Chondrocyte (in vitro differentiated cells): ENCODE measurements around the gene CCDC112. TPM values are rescaled to one million over a fixed set of nuclear protein-coding genes. Genes with fewer than 3 reads are reported as not detected.

Experiments
- DNase-seq: peaks from one replicate; pipeline ENCODE4 v3.0.0; 2021; ENCODE audit warnings: mixed read lengths, low spot score
- H3K27ac Mint-ChIP-seq: one replicate; pipeline ENCODE4 v1.8.0; 2021; ENCODE audit warnings: mild to moderate bottlenecking, moderate library complexity, mixed read lengths; ENCODE audit not compliant: unreplicated experiment
- H3K27me3 Mint-ChIP-seq: 2 replicates; pipeline ENCODE4 v1.8.0; 2021; ENCODE audit warnings: low read depth, mixed read lengths
- H3K36me3 Mint-ChIP-seq: 2 replicates; pipeline ENCODE4 v1.8.0; 2021; ENCODE audit warnings: low read depth, mixed read lengths
- H3K4me1 Mint-ChIP-seq: 2 replicates; pipeline ENCODE4 v1.8.0; 2021; ENCODE audit warnings: low read depth, mild to moderate bottlenecking, mixed read lengths
- H3K4me3 Mint-ChIP-seq: one replicate; pipeline ENCODE4 v1.8.0; 2021; ENCODE audit warnings: mild to moderate bottlenecking, moderate library complexity, mixed read lengths; ENCODE audit not compliant: unreplicated experiment
- H3K9me3 Mint-ChIP-seq: 2 replicates; pipeline ENCODE4 v1.8.0; 2021; ENCODE audit warnings: low read depth, mixed read lengths
- total RNA-seq: library from RNA; stranded (reverse); gene quantifications from 3 replicates; pipeline ENCODE4 v1.2.1, GENCODE V29; 2021
- TF ChIP-seq, protein P1 (sequence below): fragments of 200-600 bp; sonication (generic); IDR thresholded peaks from 2 replicates; pipeline ENCODE4 v1.5.0; 2021; ENCODE audit warnings: antibody characterized with exemption, mild to moderate bottlenecking, moderate library complexity

The CCDC112 gene
- total RNA-seq, 1 donor from 2014 or later: 9.2 TPM

DNA sequence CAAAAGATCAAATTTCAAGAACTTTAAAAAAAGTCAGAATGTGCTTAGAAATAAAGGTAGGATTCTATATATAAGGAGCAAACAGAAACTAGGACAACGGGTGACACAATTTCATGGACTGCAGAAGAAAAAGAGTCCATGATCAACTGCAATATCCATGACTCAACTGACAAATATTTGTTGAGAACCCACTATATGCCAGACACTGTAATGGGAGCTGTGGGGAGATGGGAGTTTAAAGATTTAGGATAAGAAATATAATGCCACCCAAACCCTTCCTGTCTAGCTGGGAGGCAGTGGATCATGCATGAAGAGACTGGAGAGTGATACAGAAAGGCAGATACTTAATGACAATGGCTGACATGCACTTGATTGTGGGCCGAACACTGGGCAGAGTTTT is 27.6 kb upstream of the CCDC112 start:
- TF ChIP-seq, protein P1, sequence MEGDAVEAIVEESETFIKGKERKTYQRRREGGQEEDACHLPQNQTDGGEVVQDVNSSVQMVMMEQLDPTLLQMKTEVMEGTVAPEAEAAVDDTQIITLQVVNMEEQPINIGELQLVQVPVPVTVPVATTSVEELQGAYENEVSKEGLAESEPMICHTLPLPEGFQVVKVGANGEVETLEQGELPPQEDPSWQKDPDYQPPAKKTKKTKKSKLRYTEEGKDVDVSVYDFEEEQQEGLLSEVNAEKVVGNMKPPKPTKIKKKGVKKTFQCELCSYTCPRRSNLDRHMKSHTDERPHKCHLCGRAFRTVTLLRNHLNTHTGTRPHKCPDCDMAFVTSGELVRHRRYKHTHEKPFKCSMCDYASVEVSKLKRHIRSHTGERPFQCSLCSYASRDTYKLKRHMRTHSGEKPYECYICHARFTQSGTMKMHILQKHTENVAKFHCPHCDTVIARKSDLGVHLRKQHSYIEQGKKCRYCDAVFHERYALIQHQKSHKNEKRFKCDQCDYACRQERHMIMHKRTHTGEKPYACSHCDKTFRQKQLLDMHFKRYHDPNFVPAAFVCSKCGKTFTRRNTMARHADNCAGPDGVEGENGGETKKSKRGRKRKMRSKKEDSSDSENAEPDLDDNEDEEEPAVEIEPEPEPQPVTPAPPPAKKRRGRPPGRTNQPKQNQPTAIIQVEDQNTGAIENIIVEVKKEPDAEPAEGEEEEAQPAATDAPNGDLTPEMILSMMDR: no peak
- Mint-ChIP-seq H3K4me1 (no peaks in the 10 kb centered on the region), H3K27me3 (peaks cover 24% of the 10 kb centered on the region), H3K27ac (no peak overlapping the region), H3K4me3 (no peak overlapping the region), H3K9me3 (peaks cover 8% of the 10 kb centered on the region), H3K36me3 (no peaks in the 10 kb centered on the region)
- DNase-seq: no peak

DNA sequence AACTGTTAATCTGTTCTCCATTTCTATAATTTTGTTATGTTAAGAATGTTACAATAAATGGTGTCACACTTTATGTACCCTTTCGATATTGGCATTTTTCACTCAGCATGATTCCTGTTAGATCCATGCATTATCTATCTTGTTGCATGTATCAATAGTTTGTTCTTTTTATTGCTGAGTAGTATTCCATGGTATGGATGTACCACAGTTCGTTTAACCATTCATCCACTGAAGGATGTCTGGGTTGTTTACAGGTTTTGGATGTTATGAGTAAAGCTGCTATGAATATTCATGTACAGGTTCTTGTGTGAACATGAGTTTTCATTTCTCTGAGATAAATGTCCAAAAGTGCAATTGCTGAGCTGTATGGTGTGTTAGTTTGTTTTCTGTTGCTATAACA is 26.3 kb upstream of the CCDC112 start:
- H3K4me1 Mint-ChIP-seq: no peaks in the 10 kb centered on the region
- H3K36me3 Mint-ChIP-seq: no peaks in the 10 kb centered on the region
- TF ChIP-seq, protein P1: no peak
- H3K27ac Mint-ChIP-seq: no peak overlapping the region
- peaks cover 8% of the 10 kb centered on the region for H3K9me3 Mint-ChIP-seq
- no peak for DNase-seq
- peaks cover 21% of the 10 kb centered on the region for H3K27me3 Mint-ChIP-seq
- no peak overlapping the region for H3K4me3 Mint-ChIP-seq

DNA sequence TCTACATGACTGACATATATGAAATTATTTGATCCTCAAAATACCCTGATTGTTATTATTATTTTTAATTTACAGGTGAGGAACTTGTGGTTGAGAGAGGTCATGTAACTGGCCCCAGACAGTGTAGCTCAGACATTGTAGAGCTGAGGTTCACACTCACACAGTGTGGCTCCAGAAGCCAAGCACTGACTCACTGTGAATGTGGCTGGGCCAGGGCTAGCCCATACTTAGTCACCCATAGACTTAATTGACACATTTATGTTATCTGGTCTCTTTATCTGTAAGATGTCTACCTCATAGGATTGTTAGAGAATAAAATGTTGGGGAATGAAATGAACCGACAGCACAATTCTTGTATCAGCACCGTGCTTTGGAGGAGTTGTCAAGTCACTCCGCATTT is 24.9 kb upstream of the CCDC112 start:
- H3K27me3 Mint-ChIP-seq: peaks cover 26% of the 10 kb centered on the region
- TF ChIP-seq, protein P1: no peak
- DNase-seq: no peak
- no peak overlapping the region for H3K4me3 Mint-ChIP-seq
- H3K27ac Mint-ChIP-seq: no peak overlapping the region
- H3K9me3 Mint-ChIP-seq: peaks cover 8% of the 10 kb centered on the region
- H3K36me3 Mint-ChIP-seq: no peaks in the 10 kb centered on the region
- H3K4me1 Mint-ChIP-seq: no peaks in the 10 kb centered on the region

DNA sequence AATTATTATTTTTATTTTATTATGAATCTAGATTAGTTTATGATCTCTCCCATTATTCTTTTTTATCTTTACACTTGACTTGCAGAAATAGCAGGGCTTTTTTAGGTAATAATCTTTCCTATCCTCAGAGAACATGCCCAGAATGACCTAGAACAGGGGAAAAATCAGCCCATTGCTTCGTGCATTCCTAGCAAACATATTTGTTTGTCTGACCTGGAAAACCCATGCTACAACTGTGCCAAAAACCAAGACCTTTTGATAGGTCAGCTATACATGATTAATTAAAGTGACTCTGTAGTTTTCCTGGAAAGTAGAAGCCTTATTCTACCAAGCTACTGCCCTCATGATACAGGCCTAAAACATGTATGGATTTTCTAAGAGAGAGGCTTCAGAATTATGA is 24.1 kb upstream of the CCDC112 start:
- H3K9me3 Mint-ChIP-seq: peaks cover 8% of the 10 kb centered on the region
- H3K4me1 Mint-ChIP-seq: no peaks in the 10 kb centered on the region
- H3K27ac Mint-ChIP-seq: no peak overlapping the region
- peaks cover 31% of the 10 kb centered on the region for H3K27me3 Mint-ChIP-seq
- H3K4me3 Mint-ChIP-seq: no peak overlapping the region
- TF ChIP-seq, protein P1: no peak
- no peaks in the 10 kb centered on the region for H3K36me3 Mint-ChIP-seq
- DNase-seq: no peak

DNA sequence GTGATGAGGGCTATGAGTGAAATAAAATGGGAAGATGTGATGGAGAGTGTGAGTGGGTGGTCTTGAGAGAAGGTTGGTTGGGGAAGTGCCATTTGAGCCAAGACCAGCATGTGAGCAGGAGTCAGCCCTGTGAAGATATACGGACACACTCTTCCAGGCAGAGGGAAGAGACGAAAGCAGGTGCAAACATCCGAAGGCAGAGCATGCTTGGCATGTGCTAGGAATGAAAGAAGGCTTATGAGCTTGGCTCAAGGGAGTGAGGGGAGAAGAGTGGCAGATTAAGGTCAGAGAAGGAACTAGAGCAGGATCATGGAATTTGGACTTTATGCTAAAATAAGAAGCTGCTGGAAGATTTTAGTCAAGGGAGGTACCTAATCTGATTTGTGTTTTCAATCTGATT is 23.6 kb upstream of the CCDC112 start:
- Mint-ChIP-seq H3K9me3 (peaks cover 8% of the 10 kb centered on the region), H3K36me3 (no peaks in the 10 kb centered on the region), H3K4me3 (no peak overlapping the region), H3K4me1 (no peaks in the 10 kb centered on the region), H3K27ac (no peak overlapping the region), H3K27me3 (peaks cover 34% of the 10 kb centered on the region)
- TF ChIP-seq, protein P1: no peak
- no peak for DNase-seq
